ENCODE measurements around the gene MAGI2.

The MAGI2 gene

GRCh38 chr7:78673272-78673671, 780.2 kb downstream of the MAGI2 start:
- H3K4me3 ChIP-seq (ENCODE audit: insufficient read depth, low read depth, low read length, poor library complexity, severe bottlenecking) = no peak overlapping the region
- H3K4me1 ChIP-seq (ENCODE audit: control insufficient read depth, insufficient read depth, low read length, poor library complexity, severe bottlenecking) = no peaks in the 10 kb centered on the region
- no peak for DNase-seq
- H3K36me3 ChIP-seq (ENCODE audit: control insufficient read depth, insufficient read depth, low read length) = no peaks in the 10 kb centered on the region
- no peaks in the 10 kb centered on the region for H3K9me3 ChIP-seq (ENCODE audit: control insufficient read depth, low read length)
- no peaks in the 10 kb centered on the region for H3K27me3 ChIP-seq (replicated peaks; ENCODE audit: control insufficient read depth, insufficient read depth, low read length, poor library complexity, severe bottlenecking)
- H3K27ac ChIP-seq (ENCODE audit: insufficient read depth, low read length, poor library complexity, severe bottlenecking) = no peak overlapping the region

- Histone ChIP-seq H3K27me3 (replicated peaks; ENCODE audit: control insufficient read depth, insufficient read depth, low read length, poor library complexity, severe bottlenecking) (no peaks in the 10 kb centered on the region), H3K36me3 (ENCODE audit: control insufficient read depth, insufficient read depth, low read length) (no peaks in the 10 kb centered on the region), H3K4me1 (ENCODE audit: control insufficient read depth, insufficient read depth, low read length, poor library complexity, severe bottlenecking) (no peaks in the 10 kb centered on the region), H3K9me3 (ENCODE audit: control insufficient read depth, low read length) (no peaks in the 10 kb centered on the region), H3K27ac (ENCODE audit: insufficient read depth, low read length, poor library complexity, severe bottlenecking) (no peak overlapping the region), H3K4me3 (ENCODE audit: insufficient read depth, low read depth, low read length, poor library complexity, severe bottlenecking) (no peak overlapping the region)
- no peak for DNase-seq
Observed at GRCh38 chr7:78662939-78663338, 790.5 kb downstream of the MAGI2 start.

GRCh38 chr7:78649976-78650375, 803.5 kb downstream of the MAGI2 start:
- Histone ChIP-seq H3K27me3 (replicated peaks; ENCODE audit: control insufficient read depth, insufficient read depth, low read length, poor library complexity, severe bottlenecking) (no peaks in the 10 kb centered on the region), H3K4me3 (ENCODE audit: insufficient read depth, low read depth, low read length, poor library complexity, severe bottlenecking) (no peak overlapping the region), H3K27ac (ENCODE audit: insufficient read depth, low read length, poor library complexity, severe bottlenecking) (no peak overlapping the region), H3K9me3 (ENCODE audit: control insufficient read depth, low read length) (no peaks in the 10 kb centered on the region), H3K36me3 (ENCODE audit: control insufficient read depth, insufficient read depth, low read length) (no peaks in the 10 kb centered on the region), H3K4me1 (ENCODE audit: control insufficient read depth, insufficient read depth, low read length, poor library complexity, severe bottlenecking) (no peaks in the 10 kb centered on the region)
- no peak for DNase-seq

- no peak overlapping the region for H3K27ac ChIP-seq (ENCODE audit: insufficient read depth, low read length, poor library complexity, severe bottlenecking)
- H3K9me3 ChIP-seq (ENCODE audit: control insufficient read depth, low read length) = no peaks in the 10 kb centered on the region
- H3K4me1 ChIP-seq (ENCODE audit: control insufficient read depth, insufficient read depth, low read length, poor library complexity, severe bottlenecking) = no peaks in the 10 kb centered on the region
- no peak for DNase-seq
- H3K4me3 ChIP-seq (ENCODE audit: insufficient read depth, low read depth, low read length, poor library complexity, severe bottlenecking) = no peak overlapping the region
- H3K27me3 ChIP-seq (replicated peaks; ENCODE audit: control insufficient read depth, insufficient read depth, low read length, poor library complexity, severe bottlenecking) = no peaks in the 10 kb centered on the region
- no peaks in the 10 kb centered on the region for H3K36me3 ChIP-seq (ENCODE audit: control insufficient read depth, insufficient read depth, low read length)
Observed at GRCh38 chr7:78649236-78649635, 804.2 kb downstream of the MAGI2 start.

- no peaks in the 10 kb centered on the region for H3K4me1 ChIP-seq (ENCODE audit: control insufficient read depth, insufficient read depth, low read length, poor library complexity, severe bottlenecking)
- DNase-seq = no peak
- H3K27me3 ChIP-seq (replicated peaks; ENCODE audit: control insufficient read depth, insufficient read depth, low read length, poor library complexity, severe bottlenecking) = no peaks in the 10 kb centered on the region
- H3K36me3 ChIP-seq (ENCODE audit: control insufficient read depth, insufficient read depth, low read length) = no peaks in the 10 kb centered on the region
- H3K4me3 ChIP-seq (ENCODE audit: insufficient read depth, low read depth, low read length, poor library complexity, severe bottlenecking) = no peak overlapping the region
- no peaks in the 10 kb centered on the region for H3K9me3 ChIP-seq (ENCODE audit: control insufficient read depth, low read length)
- H3K27ac ChIP-seq (ENCODE audit: insufficient read depth, low read length, poor library complexity, severe bottlenecking) = no peak overlapping the region
Observed at GRCh38 chr7:78642751-78643150, 810.7 kb downstream of the MAGI2 start.

GRCh38 chr7:78638364-78638763, 815.1 kb downstream of the MAGI2 start:
- Histone ChIP-seq H3K27me3 (replicated peaks; ENCODE audit: control insufficient read depth, insufficient read depth, low read length, poor library complexity, severe bottlenecking) (no peaks in the 10 kb centered on the region), H3K36me3 (ENCODE audit: control insufficient read depth, insufficient read depth, low read length) (no peaks in the 10 kb centered on the region), H3K4me1 (ENCODE audit: control insufficient read depth, insufficient read depth, low read length, poor library complexity, severe bottlenecking) (no peaks in the 10 kb centered on the region), H3K9me3 (ENCODE audit: control insufficient read depth, low read length) (no peaks in the 10 kb centered on the region), H3K4me3 (ENCODE audit: insufficient read depth, low read depth, low read length, poor library complexity, severe bottlenecking) (no peak overlapping the region), H3K27ac (ENCODE audit: insufficient read depth, low read length, poor library complexity, severe bottlenecking) (no peak overlapping the region)
- no peak for DNase-seq

- Histone ChIP-seq H3K4me3 (ENCODE audit: insufficient read depth, low read depth, low read length, poor library complexity, severe bottlenecking) (no peak overlapping the region), H3K4me1 (ENCODE audit: control insufficient read depth, insufficient read depth, low read length, poor library complexity, severe bottlenecking) (no peaks in the 10 kb centered on the region), H3K27ac (ENCODE audit: insufficient read depth, low read length, poor library complexity, severe bottlenecking) (no peak overlapping the region), H3K27me3 (replicated peaks; ENCODE audit: control insufficient read depth, insufficient read depth, low read length, poor library complexity, severe bottlenecking) (no peaks in the 10 kb centered on the region), H3K9me3 (ENCODE audit: control insufficient read depth, low read length) (no peaks in the 10 kb centered on the region), H3K36me3 (ENCODE audit: control insufficient read depth, insufficient read depth, low read length) (no peaks in the 10 kb centered on the region)
- no peak for DNase-seq
Observed at GRCh38 chr7:78636727-78637126, 816.7 kb downstream of the MAGI2 start.

GRCh38 chr7:78635026-78635793, 818.3 kb downstream of the MAGI2 start:
- Histone ChIP-seq H3K27me3 (replicated peaks; ENCODE audit: control insufficient read depth, insufficient read depth, low read length, poor library complexity, severe bottlenecking) (no peaks in the 10 kb centered on the region), H3K9me3 (ENCODE audit: control insufficient read depth, low read length) (no peaks in the 10 kb centered on the region), H3K4me3 (ENCODE audit: insufficient read depth, low read depth, low read length, poor library complexity, severe bottlenecking) (no peak overlapping the region), H3K36me3 (ENCODE audit: control insufficient read depth, insufficient read depth, low read length) (no peaks in the 10 kb centered on the region), H3K27ac (ENCODE audit: insufficient read depth, low read length, poor library complexity, severe bottlenecking) (no peak overlapping the region), H3K4me1 (ENCODE audit: control insufficient read depth, insufficient read depth, low read length, poor library complexity, severe bottlenecking) (no peaks in the 10 kb centered on the region)
- DNase-seq = no peak

GRCh38 chr7:78634093-78634492, 819.4 kb downstream of the MAGI2 start:
- no peak overlapping the region for H3K27ac ChIP-seq (ENCODE audit: insufficient read depth, low read length, poor library complexity, severe bottlenecking)
- no peaks in the 10 kb centered on the region for H3K9me3 ChIP-seq (ENCODE audit: control insufficient read depth, low read length)
- H3K4me1 ChIP-seq (ENCODE audit: control insufficient read depth, insufficient read depth, low read length, poor library complexity, severe bottlenecking) = no peaks in the 10 kb centered on the region
- DNase-seq = no peak
- no peak overlapping the region for H3K4me3 ChIP-seq (ENCODE audit: insufficient read depth, low read depth, low read length, poor library complexity, severe bottlenecking)
- no peaks in the 10 kb centered on the region for H3K27me3 ChIP-seq (replicated peaks; ENCODE audit: control insufficient read depth, insufficient read depth, low read length, poor library complexity, severe bottlenecking)
- H3K36me3 ChIP-seq (ENCODE audit: control insufficient read depth, insufficient read depth, low read length) = no peaks in the 10 kb centered on the region

- Histone ChIP-seq H3K4me1 (ENCODE audit: control insufficient read depth, insufficient read depth, low read length, poor library complexity, severe bottlenecking) (no peaks in the 10 kb centered on the region), H3K27ac (ENCODE audit: insufficient read depth, low read length, poor library complexity, severe bottlenecking) (no peak overlapping the region), H3K27me3 (replicated peaks; ENCODE audit: control insufficient read depth, insufficient read depth, low read length, poor library complexity, severe bottlenecking) (no peaks in the 10 kb centered on the region), H3K36me3 (ENCODE audit: control insufficient read depth, insufficient read depth, low read length) (no peaks in the 10 kb centered on the region), H3K9me3 (ENCODE audit: control insufficient read depth, low read length) (no peaks in the 10 kb centered on the region), H3K4me3 (ENCODE audit: insufficient read depth, low read depth, low read length, poor library complexity, severe bottlenecking) (no peak overlapping the region)
- no peak for DNase-seq
Observed at GRCh38 chr7:78620920-78621319, 832.5 kb downstream of the MAGI2 start.
